ENCODE data around the gene GOLGA2.

GOLGA2 gene

DNA sequence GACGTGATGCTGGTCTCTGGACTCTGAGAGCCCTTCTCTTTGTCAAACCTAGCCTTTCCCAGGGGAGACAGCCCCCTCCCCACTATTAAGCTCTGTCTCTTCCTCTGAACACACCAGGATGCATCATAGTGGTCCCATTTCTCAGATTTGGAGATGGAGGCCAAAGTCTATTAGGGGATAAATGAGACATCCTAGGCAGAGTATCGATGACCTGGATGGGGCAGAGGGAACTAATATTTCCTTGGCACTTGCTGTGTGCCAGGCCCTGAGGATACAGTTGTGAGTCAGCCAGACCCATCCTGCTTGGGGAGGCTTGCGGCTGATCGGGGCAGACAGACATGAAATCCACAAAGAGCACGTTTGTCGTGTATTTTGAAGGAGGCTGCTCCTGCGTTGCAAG lies 67.4 kb downstream of the GOLGA2 start:
- Histone ChIP-seq H3K9me3 (ENCODE audit: insufficient read depth, low read length) (no peaks in the 10 kb centered on the region), H3F3A (ENCODE audit: insufficient read depth) (no peaks in the 10 kb centered on the region), H3K27me3 (ENCODE audit: low read length) (no peaks in the 10 kb centered on the region), H3K9ac (ENCODE audit: low read length) (no peak overlapping the region), H2AFZ (ENCODE audit: low read depth, low read length, severe bottlenecking) (no peak overlapping the region), H3K4me2 (ENCODE audit: low read depth, low read length, poor library complexity, severe bottlenecking) (no peak overlapping the region), H3K27ac (ENCODE audit: low read depth, low read length) (no peak overlapping the region), H4K20me1 (ENCODE audit: low read depth, low read length) (no peaks in the 10 kb centered on the region), H3K36me3 (ENCODE audit: low read length) (no peaks in the 10 kb centered on the region), H3K9me2 (replicated peaks; ENCODE audit: insufficient read depth, low read length) (no peaks in the 10 kb centered on the region), H3K4me3 (ENCODE audit: insufficient read depth, low read length, poor library complexity, severe bottlenecking) (no peak overlapping the region), H3K79me2 (ENCODE audit: insufficient read depth, low read length) (no peaks in the 10 kb centered on the region)
- TF ChIP-seq EZH2phosphoT487 (conservative IDR thresholded peaks at IDR 0.05; ENCODE audit: low read length) = no peak
- TF ChIP-seq, protein P1, sequence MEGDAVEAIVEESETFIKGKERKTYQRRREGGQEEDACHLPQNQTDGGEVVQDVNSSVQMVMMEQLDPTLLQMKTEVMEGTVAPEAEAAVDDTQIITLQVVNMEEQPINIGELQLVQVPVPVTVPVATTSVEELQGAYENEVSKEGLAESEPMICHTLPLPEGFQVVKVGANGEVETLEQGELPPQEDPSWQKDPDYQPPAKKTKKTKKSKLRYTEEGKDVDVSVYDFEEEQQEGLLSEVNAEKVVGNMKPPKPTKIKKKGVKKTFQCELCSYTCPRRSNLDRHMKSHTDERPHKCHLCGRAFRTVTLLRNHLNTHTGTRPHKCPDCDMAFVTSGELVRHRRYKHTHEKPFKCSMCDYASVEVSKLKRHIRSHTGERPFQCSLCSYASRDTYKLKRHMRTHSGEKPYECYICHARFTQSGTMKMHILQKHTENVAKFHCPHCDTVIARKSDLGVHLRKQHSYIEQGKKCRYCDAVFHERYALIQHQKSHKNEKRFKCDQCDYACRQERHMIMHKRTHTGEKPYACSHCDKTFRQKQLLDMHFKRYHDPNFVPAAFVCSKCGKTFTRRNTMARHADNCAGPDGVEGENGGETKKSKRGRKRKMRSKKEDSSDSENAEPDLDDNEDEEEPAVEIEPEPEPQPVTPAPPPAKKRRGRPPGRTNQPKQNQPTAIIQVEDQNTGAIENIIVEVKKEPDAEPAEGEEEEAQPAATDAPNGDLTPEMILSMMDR (IDR thresholded peaks at IDR 0.05; ENCODE audit: insufficient read depth, low read length, poor library complexity, severe bottlenecking) = no peak

- Histone ChIP-seq H3K27ac (ENCODE audit: low read depth, low read length) (no peak overlapping the region), H3K9me2 (replicated peaks; ENCODE audit: insufficient read depth, low read length) (no peaks in the 10 kb centered on the region), H3K4me2 (ENCODE audit: low read depth, low read length, poor library complexity, severe bottlenecking) (no peak overlapping the region), H3K36me3 (ENCODE audit: low read length) (no peaks in the 10 kb centered on the region), H4K20me1 (ENCODE audit: low read depth, low read length) (no peaks in the 10 kb centered on the region), H3K4me3 (ENCODE audit: insufficient read depth, low read length, poor library complexity, severe bottlenecking) (no peak overlapping the region), H2AFZ (ENCODE audit: low read depth, low read length, severe bottlenecking) (no peak overlapping the region), H3K9ac (ENCODE audit: low read length) (no peak overlapping the region), H3K27me3 (ENCODE audit: low read length) (no peaks in the 10 kb centered on the region), H3F3A (ENCODE audit: insufficient read depth) (no peaks in the 10 kb centered on the region), H3K9me3 (ENCODE audit: insufficient read depth, low read length) (no peaks in the 10 kb centered on the region), H3K79me2 (ENCODE audit: insufficient read depth, low read length) (no peaks in the 10 kb centered on the region)
- no peak for TF ChIP-seq EZH2phosphoT487 (conservative IDR thresholded peaks at IDR 0.05; ENCODE audit: low read length)
- TF ChIP-seq, protein P1 (IDR thresholded peaks at IDR 0.05; ENCODE audit: insufficient read depth, low read length, poor library complexity, severe bottlenecking) = no peak
These were observed 68.6 kb downstream of the GOLGA2 start for GRCh38 chr9:128206916-128207910.

GRCh38 chr9:128206484-128206883 lies 69.3 kb downstream of the GOLGA2 start:
- TF ChIP-seq, protein P1 (IDR thresholded peaks at IDR 0.05; ENCODE audit: insufficient read depth, low read length, poor library complexity, severe bottlenecking) = no peak
- no peak for TF ChIP-seq EZH2phosphoT487 (conservative IDR thresholded peaks at IDR 0.05; ENCODE audit: low read length)
- H2AFZ ChIP-seq (ENCODE audit: low read depth, low read length, severe bottlenecking) = no peak overlapping the region
- H3K27ac ChIP-seq (ENCODE audit: low read depth, low read length) = no peak overlapping the region
- H3K4me3 ChIP-seq (ENCODE audit: insufficient read depth, low read length, poor library complexity, severe bottlenecking) = no peak overlapping the region
- no peaks in the 10 kb centered on the region for H4K20me1 ChIP-seq (ENCODE audit: low read depth, low read length)
- H3K79me2 ChIP-seq (ENCODE audit: insufficient read depth, low read length) = no peaks in the 10 kb centered on the region
- H3K36me3 ChIP-seq (ENCODE audit: low read length) = no peaks in the 10 kb centered on the region
- H3K9me2 ChIP-seq (replicated peaks; ENCODE audit: insufficient read depth, low read length) = no peaks in the 10 kb centered on the region
- H3K9me3 ChIP-seq (ENCODE audit: insufficient read depth, low read length) = no peaks in the 10 kb centered on the region
- H3K27me3 ChIP-seq (ENCODE audit: low read length) = no peaks in the 10 kb centered on the region
- H3K4me2 ChIP-seq (ENCODE audit: low read depth, low read length, poor library complexity, severe bottlenecking) = no peak overlapping the region
- H3F3A ChIP-seq (ENCODE audit: insufficient read depth) = no peaks in the 10 kb centered on the region
- no peak overlapping the region for H3K9ac ChIP-seq (ENCODE audit: low read length)

All from SU-DHL-6 (cell line).